Suprapubic skin (tissue), 4 donors: Measurements from ENCODE around the gene ZNF462.

Experiments
- EP300 ChIP-seq: sonication (generic); formaldehyde crosslinking; IDR thresholded peaks from one replicate; pipeline ENCODE4 v1.6.1; 2017; ENCODE audit warnings: antibody characterized with exemption
- POLR2A ChIP-seq, 2 donors: fragments of 450-650 bp; IDR thresholded peaks; one replicate each; pipeline ENCODE4 v1.6.1; 2017; ENCODE audit warnings: antibody characterized with exemption in 2 of 2, mild to moderate bottlenecking in 2 of 2, moderate library complexity in 2 of 2
- POLR2AphosphoS5 ChIP-seq, 3 donors: sonication (generic); formaldehyde crosslinking; IDR thresholded peaks; one replicate each; pipeline ENCODE4 v1.6.1; 2017; ENCODE audit warnings: antibody characterized with exemption in 3 of 3
- TF ChIP-seq, protein P1 (sequence below), 2 donors: fragments of 200-600 bp in 1 of 2; fragments of 450-650 bp in 1 of 2; sonication (generic) in 1 of 2; IDR thresholded peaks; one replicate each; pipeline ENCODE4 v1.5.1; 2016 to 2019; ENCODE audit warnings: antibody characterized with exemption in 2 of 2, mild to moderate bottlenecking in 1 of 2, moderate library complexity in 1 of 2

DNA sequence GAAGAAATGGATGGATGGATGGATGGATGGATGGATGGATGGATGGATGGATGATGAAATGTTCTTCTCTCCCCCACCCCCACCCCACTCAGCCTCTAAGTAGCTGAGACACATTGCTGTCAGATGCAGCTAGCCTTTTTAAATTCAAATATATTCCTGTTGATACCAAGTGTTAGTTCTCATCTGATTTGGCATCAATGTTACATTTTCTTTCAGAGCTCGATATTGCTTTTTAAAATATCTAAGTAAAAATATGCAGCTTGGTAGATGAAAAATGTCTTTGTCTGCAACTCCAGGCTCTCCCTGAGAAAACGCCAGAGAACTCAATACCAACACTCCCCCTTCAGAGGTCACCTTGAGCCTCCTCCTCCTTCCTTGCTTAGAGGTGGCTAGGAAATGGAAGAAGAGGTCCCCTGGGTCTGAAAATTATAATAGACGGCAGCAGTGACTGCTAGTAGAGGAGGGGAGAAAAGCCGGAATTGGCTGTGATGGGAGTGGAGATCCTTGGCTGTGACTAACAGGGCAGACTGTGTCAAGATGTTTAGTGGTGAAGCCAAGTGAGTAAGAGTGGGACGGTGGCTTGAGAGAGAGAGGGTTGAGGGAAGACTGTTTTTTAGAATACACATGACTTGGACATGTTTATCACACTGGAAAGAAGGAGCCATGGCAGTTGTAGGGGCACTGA is 156.0 kb downstream of the ZNF462 start:
- no peak for TF ChIP-seq POLR2A (IDR thresholded peaks at IDR 0.05)
- TF ChIP-seq, protein P1, sequence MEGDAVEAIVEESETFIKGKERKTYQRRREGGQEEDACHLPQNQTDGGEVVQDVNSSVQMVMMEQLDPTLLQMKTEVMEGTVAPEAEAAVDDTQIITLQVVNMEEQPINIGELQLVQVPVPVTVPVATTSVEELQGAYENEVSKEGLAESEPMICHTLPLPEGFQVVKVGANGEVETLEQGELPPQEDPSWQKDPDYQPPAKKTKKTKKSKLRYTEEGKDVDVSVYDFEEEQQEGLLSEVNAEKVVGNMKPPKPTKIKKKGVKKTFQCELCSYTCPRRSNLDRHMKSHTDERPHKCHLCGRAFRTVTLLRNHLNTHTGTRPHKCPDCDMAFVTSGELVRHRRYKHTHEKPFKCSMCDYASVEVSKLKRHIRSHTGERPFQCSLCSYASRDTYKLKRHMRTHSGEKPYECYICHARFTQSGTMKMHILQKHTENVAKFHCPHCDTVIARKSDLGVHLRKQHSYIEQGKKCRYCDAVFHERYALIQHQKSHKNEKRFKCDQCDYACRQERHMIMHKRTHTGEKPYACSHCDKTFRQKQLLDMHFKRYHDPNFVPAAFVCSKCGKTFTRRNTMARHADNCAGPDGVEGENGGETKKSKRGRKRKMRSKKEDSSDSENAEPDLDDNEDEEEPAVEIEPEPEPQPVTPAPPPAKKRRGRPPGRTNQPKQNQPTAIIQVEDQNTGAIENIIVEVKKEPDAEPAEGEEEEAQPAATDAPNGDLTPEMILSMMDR (IDR thresholded peaks at IDR 0.05) = no peak
- no peak for TF ChIP-seq EP300
- TF ChIP-seq POLR2AphosphoS5 (IDR thresholded peaks at IDR 0.05) = no peak
